PC-9 (cell line): ENCODE measurements around the gene SLC35D2. TPM values are rescaled to one million over a fixed set of nuclear protein-coding genes. Genes with fewer than 3 reads are reported as not detected.

Source experiments
- BruUV-seq: library from RNA; stranded (reverse); fragments of 400-500 nt; replicated peaks from 2 replicates; lab custom pipeline; 2021; lab: Mats Ljungman, UMichigan
- CTCF ChIA-PET: fragments of 300-600 bp; sonication (Branson Sonifier 250); formaldehyde crosslinking; loops from one replicate; lab custom pipeline; 2022; ENCODE audit warnings: antibody characterized with exemption; lab: Charles Lee
- POLR2A ChIA-PET: fragments of 300-600 bp; sonication (Branson Sonifier 250); formaldehyde crosslinking; loops from one replicate; lab custom pipeline; 2022; ENCODE audit warnings: antibody characterized with exemption; ENCODE audit not compliant: unreplicated experiment; lab: Charles Lee
- DNase-seq, 2 experiments: peaks; one replicate each; pipeline versions ENCODE4 v3.0.0 to v3.0.0-alpha.2; 2015 to 2022; ENCODE audit warnings: mixed read lengths in 1 of 2
- H2AFZ ChIP-seq: fragments of 200-600 bp; sonication (generic); 2 replicates; pipeline ENCODE4 v1.8.1; 2017; ENCODE audit warnings: antibody characterized with exemption
- H3F3A ChIP-seq: fragments of 200-600 bp; sonication (generic); 2 replicates; pipeline ENCODE4 v1.8.1; 2017; ENCODE audit warnings: antibody characterized with exemption, mild to moderate bottlenecking, low read depth; ENCODE audit not compliant: insufficient read depth
- H3K27ac ChIP-seq: fragments of 200-600 bp; sonication (generic); 2 replicates; pipeline ENCODE4 v1.6.1; 2016; ENCODE audit warnings: mixed run types
- H3K27me3 ChIP-seq: fragments of 200-600 bp; sonication (generic); 2 replicates; pipeline ENCODE4 v1.6.1; 2016; ENCODE audit warnings: low read depth, mixed run types; ENCODE audit not compliant: insufficient read depth
- H3K36me3 ChIP-seq: fragments of 200-600 bp; sonication (generic); 2 replicates; pipeline ENCODE4 v1.6.1; 2016; ENCODE audit warnings: low read depth, mixed run types
- H3K4me1 ChIP-seq: fragments of 200-600 bp; sonication (generic); replicated peaks from 2 replicates; pipeline ENCODE4 v1.6.1; 2016; ENCODE audit warnings: mixed run types; ENCODE audit not compliant: insufficient read depth
- H3K4me2 ChIP-seq: fragments of 200-600 bp; sonication (generic); 2 replicates; pipeline ENCODE4 v1.6.1; 2017; ENCODE audit warnings: mixed run types
- H3K4me3 ChIP-seq: fragments of 200-600 bp; sonication (generic); 2 replicates; pipeline ENCODE4 v1.6.1; 2016; ENCODE audit warnings: mixed run types
- H3K79me2 ChIP-seq: fragments of 200-600 bp; sonication (generic); 2 replicates; pipeline ENCODE4 v1.6.1; 2017; ENCODE audit warnings: low read depth, mixed run types
- H3K9me2 ChIP-seq: fragments of 200-600 bp; sonication (generic); 2 replicates; pipeline ENCODE4 v1.8.1; 2017; ENCODE audit warnings: mild to moderate bottlenecking; ENCODE audit not compliant: insufficient read depth
- H3K9me3 ChIP-seq: fragments of 200-600 bp; sonication (generic); 2 replicates; pipeline ENCODE4 v1.8.1; 2016; ENCODE audit warnings: low read depth; ENCODE audit not compliant: insufficient read depth
- H4K20me1 ChIP-seq: fragments of 200-600 bp; sonication (generic); 2 replicates; pipeline ENCODE4 v1.8.1; 2017; ENCODE audit not compliant: insufficient read depth
- EZH2 ChIP-seq: fragments of 200-600 bp; sonication (generic); IDR thresholded peaks from 2 replicates; pipeline ENCODE4 v1.8.0; 2017; ENCODE audit warnings: antibody characterized with exemption, low read depth
- intact Hi-C: fragments of 100-400 bp; cut with micrococcal nuclease; formaldehyde crosslinking; loops from one replicate; pipeline ENCODE4 v1.10.0; 2022; ENCODE audit not compliant: unreplicated experiment
- total RNA-seq: library from RNA; stranded (reverse); gene quantifications from 2 replicates; pipeline ENCODE4 v1.2.3, GENCODE V29; 2021
- TF ChIP-seq, protein P1 (sequence below): fragments of 200-600 bp; sonication (generic); conservative IDR thresholded peaks from 2 replicates; pipeline ENCODE4 v1.6.1; 2017; ENCODE audit warnings: mixed run types, antibody characterized with exemption, mild to moderate bottlenecking, moderate library complexity

Gene SLC35D2
- total RNA-seq, 1 experiment from 2014 or later: 27.6 TPM

DNA sequence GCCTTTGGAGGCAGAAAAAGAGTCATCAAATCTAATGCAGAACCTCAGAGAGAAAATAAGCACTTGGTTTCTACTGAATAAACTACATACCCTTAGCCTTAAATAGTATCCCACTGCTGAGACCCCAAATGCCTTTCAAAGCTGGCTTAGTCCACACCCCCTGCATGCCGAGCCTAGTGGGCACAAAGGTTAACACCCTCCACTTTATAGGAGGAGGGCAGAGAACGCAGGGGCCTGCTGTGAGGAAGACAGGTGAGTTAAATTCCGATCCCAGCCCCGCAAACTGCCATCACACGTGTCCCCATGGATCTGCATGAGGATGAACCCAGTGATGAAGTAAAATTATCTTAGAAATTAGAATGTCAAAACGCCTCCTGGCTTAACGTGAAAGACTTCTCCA lies 62.0 kb downstream of the SLC35D2 start:
- POLR2A ChIA-PET: no interaction called here
- intact Hi-C loops: no loop called here

DNA sequence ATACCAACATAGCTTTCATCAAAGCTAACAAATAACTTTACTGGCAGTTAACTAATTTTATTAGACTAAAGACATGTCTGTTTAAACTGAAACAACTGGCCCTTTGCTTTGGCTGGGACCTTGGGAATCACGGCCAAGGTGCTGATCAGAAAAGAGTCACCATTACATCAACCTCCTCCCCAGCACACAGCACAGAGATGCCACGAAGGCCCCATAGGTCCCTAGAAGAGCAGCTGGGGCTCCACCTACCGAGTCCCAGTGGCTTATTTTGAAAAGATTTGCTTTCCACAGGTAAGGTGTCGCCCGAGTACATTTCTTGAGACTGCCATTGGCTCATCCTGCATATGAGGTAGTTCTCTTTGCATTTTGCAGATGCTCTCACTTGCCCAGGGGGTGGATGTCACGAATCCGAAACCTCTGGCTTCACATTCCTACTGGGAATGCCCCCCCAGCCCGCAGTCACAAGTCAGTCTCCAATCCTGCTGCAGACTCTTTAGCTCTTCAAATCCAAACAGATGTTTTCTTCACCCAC lies 62.7 kb downstream of the SLC35D2 start:
- Histone ChIP-seq H3K27me3 (no peaks in the 10 kb centered on the region), H3K4me1 (no peaks in the 10 kb centered on the region), H3F3A (no peaks in the 10 kb centered on the region), H3K36me3 (no peaks in the 10 kb centered on the region), H3K27ac (no peak overlapping the region), H3K9me3 (no peaks in the 10 kb centered on the region), H3K79me2 (no peaks in the 10 kb centered on the region), H4K20me1 (no peaks in the 10 kb centered on the region), H3K4me3 (no peak overlapping the region), H3K4me2 (no peak overlapping the region), H3K9me2 (no peaks in the 10 kb centered on the region), H2AFZ (no peak overlapping the region)
- intact Hi-C loops: no loop called here
- TF ChIP-seq, protein P1, sequence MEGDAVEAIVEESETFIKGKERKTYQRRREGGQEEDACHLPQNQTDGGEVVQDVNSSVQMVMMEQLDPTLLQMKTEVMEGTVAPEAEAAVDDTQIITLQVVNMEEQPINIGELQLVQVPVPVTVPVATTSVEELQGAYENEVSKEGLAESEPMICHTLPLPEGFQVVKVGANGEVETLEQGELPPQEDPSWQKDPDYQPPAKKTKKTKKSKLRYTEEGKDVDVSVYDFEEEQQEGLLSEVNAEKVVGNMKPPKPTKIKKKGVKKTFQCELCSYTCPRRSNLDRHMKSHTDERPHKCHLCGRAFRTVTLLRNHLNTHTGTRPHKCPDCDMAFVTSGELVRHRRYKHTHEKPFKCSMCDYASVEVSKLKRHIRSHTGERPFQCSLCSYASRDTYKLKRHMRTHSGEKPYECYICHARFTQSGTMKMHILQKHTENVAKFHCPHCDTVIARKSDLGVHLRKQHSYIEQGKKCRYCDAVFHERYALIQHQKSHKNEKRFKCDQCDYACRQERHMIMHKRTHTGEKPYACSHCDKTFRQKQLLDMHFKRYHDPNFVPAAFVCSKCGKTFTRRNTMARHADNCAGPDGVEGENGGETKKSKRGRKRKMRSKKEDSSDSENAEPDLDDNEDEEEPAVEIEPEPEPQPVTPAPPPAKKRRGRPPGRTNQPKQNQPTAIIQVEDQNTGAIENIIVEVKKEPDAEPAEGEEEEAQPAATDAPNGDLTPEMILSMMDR: no peak
- no peak for TF ChIP-seq EZH2
- ChIA-PET POLR2A (no interaction called here), CTCF (interaction anchor here (0.6 to 1.4 kb wide), 3 partner anchors 89 to 807 kb away, joined by 6 to 12 read pairs (median 11); no protein-coding TSS in a partner anchor)
- BruUV-seq: no TSS peak
- no peak for DNase-seq

More for the DNA sequence above, 62.0 kb downstream of the SLC35D2 start:
- H3K79me2 ChIP-seq: no peaks in the 10 kb centered on the region
- no peak overlapping the region for H3K27ac ChIP-seq
- H4K20me1 ChIP-seq: no peaks in the 10 kb centered on the region
- no peak overlapping the region for H3K4me3 ChIP-seq
- no peaks in the 10 kb centered on the region for H3K27me3 ChIP-seq
- no peak overlapping the region for H3K4me2 ChIP-seq
- CTCF ChIA-PET: no interaction called here
- no peak overlapping the region for H2AFZ ChIP-seq
- BruUV-seq: no TSS peak
- H3K9me3 ChIP-seq: no peaks in the 10 kb centered on the region
- no peaks in the 10 kb centered on the region for H3K9me2 ChIP-seq
- no peaks in the 10 kb centered on the region for H3K4me1 ChIP-seq
- no peaks in the 10 kb centered on the region for H3F3A ChIP-seq
- no peak for DNase-seq
- TF ChIP-seq, protein P1: no peak
- TF ChIP-seq EZH2: no peak
- no peaks in the 10 kb centered on the region for H3K36me3 ChIP-seq

DNA sequence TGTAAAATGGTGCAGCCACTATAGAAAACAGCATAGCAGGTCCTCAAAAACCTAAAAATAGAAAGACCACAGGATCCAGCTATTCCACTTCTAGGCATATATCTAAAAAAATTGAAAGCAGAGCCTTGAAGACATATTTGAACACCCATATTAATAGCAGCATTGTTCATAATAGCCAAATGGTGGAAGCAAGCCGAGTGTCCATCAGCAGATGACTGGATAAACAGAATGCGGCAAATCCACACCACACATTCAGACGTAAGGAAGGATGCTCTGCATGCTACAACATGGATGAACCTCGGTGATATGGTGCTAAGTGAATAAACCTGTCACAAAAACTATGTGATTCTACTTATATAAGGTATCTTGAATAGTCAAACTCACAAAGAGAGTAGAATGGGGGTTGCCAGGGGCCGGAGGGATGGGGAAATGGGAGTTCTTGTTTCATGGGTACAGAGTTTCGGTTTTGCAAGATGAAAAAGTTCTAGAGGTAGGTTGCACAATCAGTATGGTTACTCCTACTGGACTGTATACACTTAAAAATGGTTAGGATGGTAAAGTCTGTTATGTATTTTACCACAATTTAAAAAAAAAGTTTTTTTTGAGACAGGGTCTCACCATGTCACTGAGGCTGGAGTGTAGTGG lies 64.5 kb downstream of the SLC35D2 start:
- Histone ChIP-seq H3K4me3 (no peak overlapping the region), H2AFZ (no peak overlapping the region), H4K20me1 (no peaks in the 10 kb centered on the region), H3F3A (no peaks in the 10 kb centered on the region), H3K27me3 (no peaks in the 10 kb centered on the region), H3K36me3 (no peaks in the 10 kb centered on the region), H3K9me3 (no peaks in the 10 kb centered on the region), H3K79me2 (no peaks in the 10 kb centered on the region), H3K4me1 (no peaks in the 10 kb centered on the region), H3K27ac (no peak overlapping the region), H3K4me2 (no peak overlapping the region), H3K9me2 (no peaks in the 10 kb centered on the region)
- ChIA-PET CTCF (no interaction called here), POLR2A (no interaction called here)
- BruUV-seq: no TSS peak
- no peak for DNase-seq
- intact Hi-C loops: no loop called here
- TF ChIP-seq, protein P1: no peak
- no peak for TF ChIP-seq EZH2
